Urinary bladder (tissue), 4 donors: Measurements from ENCODE around the gene ACSF2. TPM values are rescaled to one million over a fixed set of nuclear protein-coding genes. Genes with fewer than 3 reads are reported as not detected.
A peak's percentile ranks its signal among the peaks of the same experiment; 100 is the strongest.

Experiments used
- DNase-seq: peaks from one replicate; pipeline ENCODE4 v3.0.0-alpha.2; 2015; ENCODE audit errors: extremely low spot score
- H3K27ac ChIP-seq: one replicate; pipeline ENCODE4 v1.5.1; 2013; ENCODE audit warnings: low read depth, mild to moderate bottlenecking, moderate library complexity
- H3K36me3 ChIP-seq: one replicate; pipeline ENCODE4 v1.6.1; 2013; ENCODE audit warnings: mild to moderate bottlenecking, moderate library complexity; ENCODE audit not compliant: insufficient read depth
- H3K4me1 ChIP-seq: one replicate; pipeline ENCODE4 v1.6.1; 2013; ENCODE audit warnings: mild to moderate bottlenecking, moderate library complexity; ENCODE audit not compliant: insufficient read depth
- H3K4me3 ChIP-seq: one replicate; pipeline ENCODE4 v1.5.1; 2013; ENCODE audit warnings: low read depth, low read length
- WGBS: extraction: QIAGEN DNeasy Blood & Tissue Kit; methylation state at CpG from one replicate; pipeline ENCODE4 v1.1.7; 2013; 5-methylcytosine and 5-hydroxymethylcytosine counted together
- polyA plus RNA-seq: library from polyadenylated mRNA; stranded (reverse); fragments of 200-250 nt; gene quantifications from one replicate; pipeline ENCODE4 v1.2.3, GENCODE V29; 2013
- total RNA-seq: library from RNA; depleted of rRNA; stranded (reverse); fragments of >200 nt; gene quantifications from one replicate; pipeline ENCODE4 v1.2.3, GENCODE V29; 2014
- donor health status: healthy with polysubstance abuse.
- donor health status: healthy.

Gene ACSF2
- total and polyA plus RNA-seq, 2 donors, result 23.2 to 32.6 TPM

GRCh38 chr17:50458270-50458669 lies 32.3 kb downstream of the ACSF2 start:
- H3K4me3 ChIP-seq, result no peak overlapping the region
- H3K27ac ChIP-seq, result no peak overlapping the region
- 62% methylated on average over 3 of the region's 3 CpGs for WGBS

GRCh38 chr17:50458701-50459676 lies 33.0 kb downstream of the ACSF2 start:
- Histone ChIP-seq H3K27ac (no peak overlapping the region), H3K4me3 (no peak overlapping the region), H3K4me1 (no peaks in the 10 kb centered on the region), H3K36me3 (no peaks in the 10 kb centered on the region)
- no peak for DNase-seq
- 72% methylated on average over 16 of the region's 16 CpGs for WGBS

More at GRCh38 chr17:50458270-50458669, 32.3 kb downstream of the ACSF2 start:
- no peaks in the 10 kb centered on the region for H3K36me3 ChIP-seq
- H3K4me1 ChIP-seq, result no peaks in the 10 kb centered on the region
- DNase-seq, result no peak

- DNase-seq, result no peak
These were observed 33.7 kb downstream of the ACSF2 start for GRCh38 chr17:50459756-50460155.

GRCh38 chr17:50460831-50461526 lies 35.0 kb downstream of the ACSF2 start:
- Histone ChIP-seq H3K4me3 (no peak overlapping the region), H3K4me1 (no peaks in the 10 kb centered on the region), H3K36me3 (no peaks in the 10 kb centered on the region), H3K27ac (no peak overlapping the region)
- no peak for DNase-seq
- 95% methylated on average over 9 of the region's 9 CpGs for WGBS

More at GRCh38 chr17:50459756-50460155, 33.7 kb downstream of the ACSF2 start:
- Histone ChIP-seq H3K36me3 (no peaks in the 10 kb centered on the region), H3K4me3 (no peak overlapping the region), H3K27ac (no peak overlapping the region), H3K4me1 (no peaks in the 10 kb centered on the region)
- 77% methylated on average over 4 of the region's 4 CpGs for WGBS

- 94% methylated on average over 14 of the region's 14 CpGs for WGBS
- H3K4me1 ChIP-seq, result no peaks in the 10 kb centered on the region
- H3K4me3 ChIP-seq, result no peak overlapping the region
- no peak overlapping the region for H3K27ac ChIP-seq
- no peak for DNase-seq
- no peaks in the 10 kb centered on the region for H3K36me3 ChIP-seq
These were observed 35.6 kb downstream of the ACSF2 start for GRCh38 chr17:50461550-50462132.

- 90% methylated on average over 9 of the region's 9 CpGs for WGBS
- H3K36me3 ChIP-seq, result no peaks in the 10 kb centered on the region
- no peak overlapping the region for H3K27ac ChIP-seq
- DNase-seq, result no peak
- no peaks in the 10 kb centered on the region for H3K4me1 ChIP-seq
- H3K4me3 ChIP-seq, result no peak overlapping the region
These were observed 36.4 kb downstream of the ACSF2 start for GRCh38 chr17:50462446-50462845.

GRCh38 chr17:50464121-50464520 lies 38.1 kb downstream of the ACSF2 start:
- Histone ChIP-seq H3K4me3 (no peak overlapping the region), H3K36me3 (no peaks in the 10 kb centered on the region), H3K27ac (no peak overlapping the region), H3K4me1 (no peaks in the 10 kb centered on the region)
- 93% methylated on average over 3 of the region's 3 CpGs for WGBS
- DNase-seq, result no peak

GRCh38 chr17:50464736-50465135 lies 38.7 kb downstream of the ACSF2 start:
- 80% methylated on average over 4 of the region's 4 CpGs for WGBS
- no peak for DNase-seq
- Histone ChIP-seq H3K27ac (no peak overlapping the region), H3K36me3 (no peaks in the 10 kb centered on the region), H3K4me3 (no peak overlapping the region), H3K4me1 (no peaks in the 10 kb centered on the region)

GRCh38 chr17:50465171-50465570 lies 39.2 kb downstream of the ACSF2 start:
- H3K36me3 ChIP-seq, result no peaks in the 10 kb centered on the region
- H3K4me1 ChIP-seq, result no peaks in the 10 kb centered on the region
- H3K4me3 ChIP-seq, result no peak overlapping the region
- DNase-seq, result no peak
- no peak overlapping the region for H3K27ac ChIP-seq
- WGBS, result 94% methylated on average over 6 of the region's 6 CpGs

GRCh38 chr17:50465635-50466034 lies 39.6 kb downstream of the ACSF2 start:
- Histone ChIP-seq H3K4me1 (no peaks in the 10 kb centered on the region), H3K4me3 (no peak overlapping the region), H3K27ac (no peak overlapping the region), H3K36me3 (no peaks in the 10 kb centered on the region)
- 96% methylated on average over 9 of the region's 9 CpGs for WGBS
- DNase-seq, result no peak

- Histone ChIP-seq H3K36me3 (no peaks in the 10 kb centered on the region), H3K4me1 (no peaks in the 10 kb centered on the region), H3K27ac (peak overlapping the region; percentile 57), H3K4me3 (no peak overlapping the region)
- WGBS, result 86% methylated on average over 9 of the region's 9 CpGs
- DNase-seq, result no peak
These were observed 40.5 kb downstream of the ACSF2 start for GRCh38 chr17:50466371-50467113.

GRCh38 chr17:50467114-50467854 lies 41.3 kb downstream of the ACSF2 start:
- Histone ChIP-seq H3K4me1 (no peaks in the 10 kb centered on the region), H3K36me3 (no peaks in the 10 kb centered on the region), H3K4me3 (no peak overlapping the region), H3K27ac (peak overlapping the region; percentile 57)
- 81% methylated on average over 7 of the region's 7 CpGs for WGBS
- no peak for DNase-seq
